ENCODE results near the gene GRB7.

GRB7 gene

GRCh38 chr17:39699818-39700147 lies 38.0 kb upstream of the GRB7 start, which contains the start of gene ERBB2:
Gene ERBB2, plus strand, starts transcription at chr17:39700064. Its CDS starts 175 bp downstream, at chr17:39700239.
- H3K9me3 ChIP-seq (ENCODE audit: insufficient read depth, low read length): no peaks in the 10 kb centered on the region
- no peak within 1 kb of the TSS for H3K4me3 ChIP-seq (ENCODE audit: insufficient read depth, low read length, poor library complexity, severe bottlenecking)
- no peak within 1 kb of the TSS for H2AFZ ChIP-seq (ENCODE audit: low read depth, low read length, severe bottlenecking)
- no peak within 1 kb of the TSS for H3K4me2 ChIP-seq (ENCODE audit: low read depth, low read length, poor library complexity, severe bottlenecking)
- no peaks in the 10 kb centered on the region for H3K27me3 ChIP-seq (ENCODE audit: low read length)
- H3K27ac ChIP-seq (ENCODE audit: low read depth, low read length): no peak within 1 kb of the TSS
- H3K36me3 ChIP-seq (ENCODE audit: low read length): no peaks in the 10 kb centered on the region
- H3K9me2 ChIP-seq (replicated peaks; ENCODE audit: insufficient read depth, low read length): no peaks in the 10 kb centered on the region
- H4K20me1 ChIP-seq (ENCODE audit: low read depth, low read length): no peaks in the 10 kb centered on the region
- H3K79me2 ChIP-seq (ENCODE audit: insufficient read depth, low read length): no peaks in the 10 kb centered on the region
- TF ChIP-seq CTCF (IDR thresholded peaks at IDR 0.05; ENCODE audit: insufficient read depth, low read length, poor library complexity, severe bottlenecking) (no peak), EZH2phosphoT487 (conservative IDR thresholded peaks at IDR 0.05; ENCODE audit: low read length) (no peak)
- no peaks in the 10 kb centered on the region for H3F3A ChIP-seq (ENCODE audit: insufficient read depth)
- H3K9ac ChIP-seq (ENCODE audit: low read length): no peak within 1 kb of the TSS

- H3K36me3 ChIP-seq (ENCODE audit: low read length): no peaks in the 10 kb centered on the region
- no peaks in the 10 kb centered on the region for H3K9me2 ChIP-seq (replicated peaks; ENCODE audit: insufficient read depth, low read length)
- no peak for TF ChIP-seq CTCF (IDR thresholded peaks at IDR 0.05; ENCODE audit: insufficient read depth, low read length, poor library complexity, severe bottlenecking)
- no peak for TF ChIP-seq EZH2phosphoT487 (conservative IDR thresholded peaks at IDR 0.05; ENCODE audit: low read length)
- no peak overlapping the region for H3K4me2 ChIP-seq (ENCODE audit: low read depth, low read length, poor library complexity, severe bottlenecking)
- no peaks in the 10 kb centered on the region for H4K20me1 ChIP-seq (ENCODE audit: low read depth, low read length)
- H3K9ac ChIP-seq (ENCODE audit: low read length): no peak overlapping the region
- H3K9me3 ChIP-seq (ENCODE audit: insufficient read depth, low read length): no peaks in the 10 kb centered on the region
- no peak overlapping the region for H2AFZ ChIP-seq (ENCODE audit: low read depth, low read length, severe bottlenecking)
- no peaks in the 10 kb centered on the region for H3F3A ChIP-seq (ENCODE audit: insufficient read depth)
- no peak overlapping the region for H3K4me3 ChIP-seq (ENCODE audit: insufficient read depth, low read length, poor library complexity, severe bottlenecking)
- no peaks in the 10 kb centered on the region for H3K27me3 ChIP-seq (ENCODE audit: low read length)
- no peak overlapping the region for H3K27ac ChIP-seq (ENCODE audit: low read depth, low read length)
- H3K79me2 ChIP-seq (ENCODE audit: insufficient read depth, low read length): no peaks in the 10 kb centered on the region
Observed at GRCh38 chr17:39700148-39700987, 37.4 kb upstream of the GRB7 start.

- no peaks in the 10 kb centered on the region for H4K20me1 ChIP-seq (ENCODE audit: low read depth, low read length)
- no peaks in the 10 kb centered on the region for H3K79me2 ChIP-seq (ENCODE audit: insufficient read depth, low read length)
- no peaks in the 10 kb centered on the region for H3K9me3 ChIP-seq (ENCODE audit: insufficient read depth, low read length)
- no peaks in the 10 kb centered on the region for H3F3A ChIP-seq (ENCODE audit: insufficient read depth)
- H3K4me3 ChIP-seq (ENCODE audit: insufficient read depth, low read length, poor library complexity, severe bottlenecking): no peak overlapping the region
- H3K4me2 ChIP-seq (ENCODE audit: low read depth, low read length, poor library complexity, severe bottlenecking): no peak overlapping the region
- no peaks in the 10 kb centered on the region for H3K27me3 ChIP-seq (ENCODE audit: low read length)
- H3K9me2 ChIP-seq (replicated peaks; ENCODE audit: insufficient read depth, low read length): no peaks in the 10 kb centered on the region
- H3K9ac ChIP-seq (ENCODE audit: low read length): no peak overlapping the region
- no peaks in the 10 kb centered on the region for H3K36me3 ChIP-seq (ENCODE audit: low read length)
- H2AFZ ChIP-seq (ENCODE audit: low read depth, low read length, severe bottlenecking): no peak overlapping the region
- H3K27ac ChIP-seq (ENCODE audit: low read depth, low read length): no peak overlapping the region
- TF ChIP-seq EZH2phosphoT487 (conservative IDR thresholded peaks at IDR 0.05; ENCODE audit: low read length): no peak
- TF ChIP-seq CTCF (IDR thresholded peaks at IDR 0.05; ENCODE audit: insufficient read depth, low read length, poor library complexity, severe bottlenecking): no peak
Observed at GRCh38 chr17:39701012-39701783, 36.5 kb upstream of the GRB7 start.
